ENCODE measurements around the gene FCHSD1.

FCHSD1 gene

GRCh38 chr5:141590127-141590526 is 61.1 kb downstream of the FCHSD1 start:
- peaks cover 15% of the 10 kb centered on the region for H3K36me3 ChIP-seq (replicated peaks)

More at GRCh38 chr5:141590127-141590526, 61.1 kb downstream of the FCHSD1 start:
- Histone ChIP-seq H3K4me3 (ENCODE audit: low read depth, low read length) (no peak overlapping the region), H3K27ac (no peak overlapping the region), H3K27me3 (replicated peaks) (no peaks in the 10 kb centered on the region)
- no peak for TF ChIP-seq CTCF (IDR thresholded peaks at IDR 0.05; ENCODE audit: low read depth, low read length, missing control alignments)
- in situ Hi-C loops (cut with HindIII; ENCODE audit: low pct_ligation_motif_present, low sequenced_read_pairs), result no loop called here
- no peak for DNase-seq
